GM10266 (cell line): ENCODE measurements around the gene KIFC1.

ENCODE experiments used
- DNase-seq: peaks from one replicate; pipeline ENCODE4 v3.0.0; 2012; ENCODE audit errors: extremely low spot score
- TF ChIP-seq, protein P1 (sequence below): IDR thresholded peaks from 2 replicates; pipeline ENCODE4 v1.5.1; 2012; ENCODE audit warnings: mild to moderate bottlenecking, low read depth; ENCODE audit not compliant: control insufficient read depth, insufficient read depth; ENCODE audit errors: missing control alignments

KIFC1 gene

DNA sequence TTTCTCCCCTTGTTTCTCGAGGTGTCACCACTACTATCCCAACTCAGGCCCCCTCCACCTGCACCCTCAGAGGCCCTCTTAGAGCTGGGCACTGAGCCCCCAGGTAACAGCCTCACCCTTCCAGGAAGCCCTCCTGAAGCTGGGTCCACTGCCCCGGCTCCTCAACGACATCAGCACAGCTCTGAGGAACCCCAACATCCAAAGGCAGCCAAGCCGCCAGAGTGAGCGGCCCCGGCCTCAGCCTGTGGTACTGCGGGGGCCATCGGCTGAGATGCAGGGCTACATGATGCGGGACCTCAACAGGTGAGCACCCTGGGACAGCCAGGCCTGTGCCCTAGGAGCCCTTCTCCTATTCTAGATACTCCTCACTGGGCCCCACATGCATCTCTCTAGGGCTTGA, 49.8 kb downstream of the KIFC1 start:
- TF ChIP-seq, protein P1, sequence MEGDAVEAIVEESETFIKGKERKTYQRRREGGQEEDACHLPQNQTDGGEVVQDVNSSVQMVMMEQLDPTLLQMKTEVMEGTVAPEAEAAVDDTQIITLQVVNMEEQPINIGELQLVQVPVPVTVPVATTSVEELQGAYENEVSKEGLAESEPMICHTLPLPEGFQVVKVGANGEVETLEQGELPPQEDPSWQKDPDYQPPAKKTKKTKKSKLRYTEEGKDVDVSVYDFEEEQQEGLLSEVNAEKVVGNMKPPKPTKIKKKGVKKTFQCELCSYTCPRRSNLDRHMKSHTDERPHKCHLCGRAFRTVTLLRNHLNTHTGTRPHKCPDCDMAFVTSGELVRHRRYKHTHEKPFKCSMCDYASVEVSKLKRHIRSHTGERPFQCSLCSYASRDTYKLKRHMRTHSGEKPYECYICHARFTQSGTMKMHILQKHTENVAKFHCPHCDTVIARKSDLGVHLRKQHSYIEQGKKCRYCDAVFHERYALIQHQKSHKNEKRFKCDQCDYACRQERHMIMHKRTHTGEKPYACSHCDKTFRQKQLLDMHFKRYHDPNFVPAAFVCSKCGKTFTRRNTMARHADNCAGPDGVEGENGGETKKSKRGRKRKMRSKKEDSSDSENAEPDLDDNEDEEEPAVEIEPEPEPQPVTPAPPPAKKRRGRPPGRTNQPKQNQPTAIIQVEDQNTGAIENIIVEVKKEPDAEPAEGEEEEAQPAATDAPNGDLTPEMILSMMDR, result no peak
- DNase-seq, result no peak

DNA sequence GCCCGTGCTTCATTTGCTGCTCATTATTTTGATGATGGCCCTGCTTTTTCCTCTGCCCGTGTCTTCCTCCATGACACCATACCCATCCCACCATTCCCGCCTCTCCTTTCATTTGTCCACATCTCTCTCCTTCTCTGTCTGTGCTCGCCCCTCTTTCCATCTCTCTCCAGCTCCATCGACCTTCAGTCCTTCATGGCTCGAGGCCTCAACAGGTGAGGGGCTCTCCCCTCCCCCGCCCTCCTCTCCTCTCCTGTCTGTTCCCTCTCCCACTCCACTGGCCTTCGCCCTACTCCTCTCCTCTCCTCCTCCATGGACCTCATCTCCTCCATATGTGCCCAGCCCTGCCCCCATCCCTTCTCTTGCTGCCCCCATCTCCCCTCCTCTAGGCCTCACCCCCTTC, 50.7 kb downstream of the KIFC1 start:
- DNase-seq, result no peak
- TF ChIP-seq, protein P1, result no peak

DNA sequence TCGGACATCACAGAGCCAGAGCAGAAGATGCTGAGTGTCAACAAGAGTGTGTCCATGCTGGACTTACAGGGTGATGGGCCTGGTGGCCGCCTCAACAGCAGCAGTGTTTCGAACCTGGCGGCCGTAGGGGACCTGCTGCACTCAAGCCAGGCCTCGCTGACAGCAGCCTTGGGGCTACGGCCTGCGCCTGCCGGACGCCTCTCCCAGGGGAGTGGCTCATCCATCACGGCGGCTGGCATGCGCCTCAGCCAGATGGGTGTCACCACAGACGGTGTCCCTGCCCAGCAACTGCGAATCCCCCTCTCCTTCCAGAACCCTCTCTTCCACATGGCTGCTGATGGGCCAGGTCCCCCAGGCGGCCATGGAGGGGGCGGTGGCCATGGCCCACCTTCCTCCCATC, 51.4 kb downstream of the KIFC1 start:
- TF ChIP-seq, protein P1, result no peak
- DNase-seq, result no peak

DNA sequence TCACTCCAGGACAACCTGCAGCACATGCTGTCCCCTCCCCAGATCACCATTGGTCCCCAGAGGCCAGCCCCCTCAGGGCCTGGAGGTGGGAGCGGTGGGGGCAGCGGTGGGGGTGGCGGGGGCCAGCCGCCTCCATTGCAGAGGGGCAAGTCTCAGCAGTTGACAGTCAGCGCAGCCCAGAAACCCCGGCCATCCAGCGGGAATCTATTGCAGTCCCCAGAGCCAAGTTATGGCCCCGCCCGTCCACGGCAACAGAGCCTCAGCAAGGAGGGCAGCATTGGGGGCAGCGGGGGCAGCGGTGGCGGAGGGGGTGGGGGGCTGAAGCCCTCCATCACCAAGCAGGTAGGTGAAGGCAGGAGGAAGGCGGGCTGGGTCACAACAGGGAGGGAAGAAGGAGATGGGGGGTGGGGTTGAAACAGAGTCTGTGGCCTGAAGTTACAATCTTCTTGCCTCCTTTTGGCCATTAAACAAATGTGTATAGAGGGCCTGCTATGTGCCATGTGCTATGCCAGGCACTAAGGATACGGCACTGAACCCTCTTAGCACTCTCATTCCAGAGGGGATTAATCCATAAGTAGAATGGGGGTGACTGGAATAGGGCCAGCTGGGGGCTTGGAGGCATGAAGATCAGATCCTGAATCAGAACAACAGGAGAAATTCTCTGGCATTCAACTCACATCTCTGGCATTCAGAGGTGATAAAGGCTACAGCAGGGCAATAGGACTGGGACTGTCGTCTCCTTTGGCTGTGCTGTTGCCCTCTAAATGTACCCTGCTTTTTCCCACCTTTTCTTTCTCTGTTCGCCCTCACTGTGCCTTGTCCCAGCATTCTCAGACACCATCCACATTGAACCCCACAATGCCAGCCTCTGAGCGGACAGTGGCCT, 52.2 kb downstream of the KIFC1 start:
- TF ChIP-seq, protein P1, result no peak
- no peak for DNase-seq

DNA sequence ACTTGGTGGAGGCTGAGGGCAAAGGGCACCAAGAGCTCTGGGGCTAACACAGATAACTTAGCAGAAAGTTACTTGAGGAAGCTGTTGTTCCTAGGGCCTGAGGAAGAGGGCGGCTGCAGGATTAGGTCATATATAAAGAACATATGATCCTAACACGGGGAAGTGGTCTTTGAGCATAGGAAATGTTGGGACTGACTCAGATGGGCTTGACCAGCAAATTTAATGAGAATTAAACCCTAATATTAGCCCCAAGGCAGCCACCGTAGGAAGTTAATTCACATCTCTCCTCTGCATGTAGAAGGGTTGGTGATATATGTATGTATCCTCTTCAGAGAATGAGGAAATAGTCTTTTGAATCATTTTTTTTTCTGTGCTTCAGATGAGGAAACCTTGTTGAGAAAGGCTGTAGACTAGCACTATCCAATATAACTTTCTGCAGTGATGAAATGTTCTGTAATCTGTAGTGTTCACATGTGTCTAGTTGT, 53.5 kb downstream of the KIFC1 start:
- DNase-seq, result no peak
- TF ChIP-seq, protein P1, result no peak

DNA sequence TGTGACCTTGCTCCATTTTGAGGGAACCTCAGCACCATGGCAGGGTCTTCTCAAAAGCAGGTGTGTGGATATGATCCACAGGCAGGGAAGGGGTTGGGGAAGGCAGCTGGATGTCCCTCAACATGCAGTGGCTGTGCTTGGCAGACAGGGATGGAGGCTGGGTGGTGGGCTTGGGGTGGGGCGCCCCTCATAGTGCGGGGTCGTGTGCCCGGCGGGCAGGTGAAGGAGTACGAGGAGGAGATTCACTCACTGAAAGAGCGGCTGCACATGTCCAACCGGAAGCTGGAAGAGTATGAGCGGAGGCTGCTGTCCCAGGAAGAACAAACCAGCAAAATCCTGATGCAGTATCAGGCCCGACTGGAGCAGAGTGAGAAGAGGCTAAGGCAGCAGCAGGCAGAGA, 54.7 kb downstream of the KIFC1 start:
- DNase-seq, result no peak
- TF ChIP-seq, protein P1, result no peak

DNA sequence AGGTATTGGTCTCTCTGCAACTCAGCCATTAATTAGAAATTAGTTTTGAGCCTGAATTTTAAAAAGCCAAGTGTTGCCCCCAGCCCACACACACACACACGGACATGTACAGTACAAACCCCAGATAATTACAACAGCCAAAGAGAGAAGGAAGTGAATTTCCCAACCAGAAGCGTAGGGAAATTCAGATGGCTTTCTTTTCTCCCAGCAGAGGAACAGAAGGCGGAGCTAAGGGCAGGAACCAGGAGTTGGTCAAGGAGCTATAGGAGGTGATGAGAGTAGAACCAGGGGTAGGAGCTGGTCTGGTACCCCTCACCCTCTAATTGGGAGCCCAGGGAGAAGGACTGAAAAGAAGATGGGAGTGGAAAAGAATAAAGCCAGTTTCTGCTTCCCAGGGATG, 58.8 kb downstream of the KIFC1 start:
- TF ChIP-seq, protein P1, result no peak
- DNase-seq, result no peak
